GM12875 (cell line): ENCODE measurements around the gene ARMC2.
"Not testable (repeated sequence)": the region's sequence is repeated elsewhere in the genome, so short reads cannot be mapped to it uniquely, and the experiment has no call there.

Source experiments
- H3K4me3 ChIP-seq: one replicate; pipeline ENCODE4 v1.5.1; 2011; ENCODE audit warnings: low read depth, low read length, control low read depth
- TF ChIP-seq, protein P1 (sequence below): IDR thresholded peaks from 2 replicates; pipeline ENCODE4 v1.5.1; 2011; ENCODE audit warnings: low read depth, mild to moderate bottlenecking, control low read depth, inconsistent platforms, low read length, moderate library complexity, borderline replicate concordance; ENCODE audit not compliant: insufficient read depth

The ARMC2 gene

DNA sequence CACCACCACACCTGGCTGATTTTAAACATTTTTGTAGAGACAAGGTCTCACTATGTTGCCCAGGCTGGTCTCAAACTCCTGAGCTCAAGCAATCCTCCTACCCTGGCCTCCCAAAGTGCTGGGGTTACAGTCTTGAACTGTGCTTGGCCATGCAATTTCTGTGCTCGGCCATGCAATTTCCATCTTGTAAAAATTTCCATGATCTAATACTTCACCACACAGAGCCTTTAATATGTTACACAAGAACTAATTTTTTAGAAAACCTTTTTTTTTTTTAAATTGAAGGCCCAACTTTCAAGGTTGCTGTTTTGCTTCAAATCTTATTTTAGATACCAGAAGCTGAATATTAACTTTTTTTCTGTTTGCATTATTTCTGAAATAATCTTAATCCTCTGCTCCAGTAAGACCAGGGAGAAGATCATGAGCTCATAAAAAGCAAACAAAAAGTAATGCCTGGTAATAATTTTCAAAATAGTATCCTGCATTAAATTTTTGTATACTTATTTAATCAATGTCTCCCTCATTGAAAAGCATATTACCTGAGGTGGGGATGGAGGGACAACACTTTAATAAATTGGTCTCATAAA is 38.1 kb upstream of the ARMC2 start:
- TF ChIP-seq, protein P1, sequence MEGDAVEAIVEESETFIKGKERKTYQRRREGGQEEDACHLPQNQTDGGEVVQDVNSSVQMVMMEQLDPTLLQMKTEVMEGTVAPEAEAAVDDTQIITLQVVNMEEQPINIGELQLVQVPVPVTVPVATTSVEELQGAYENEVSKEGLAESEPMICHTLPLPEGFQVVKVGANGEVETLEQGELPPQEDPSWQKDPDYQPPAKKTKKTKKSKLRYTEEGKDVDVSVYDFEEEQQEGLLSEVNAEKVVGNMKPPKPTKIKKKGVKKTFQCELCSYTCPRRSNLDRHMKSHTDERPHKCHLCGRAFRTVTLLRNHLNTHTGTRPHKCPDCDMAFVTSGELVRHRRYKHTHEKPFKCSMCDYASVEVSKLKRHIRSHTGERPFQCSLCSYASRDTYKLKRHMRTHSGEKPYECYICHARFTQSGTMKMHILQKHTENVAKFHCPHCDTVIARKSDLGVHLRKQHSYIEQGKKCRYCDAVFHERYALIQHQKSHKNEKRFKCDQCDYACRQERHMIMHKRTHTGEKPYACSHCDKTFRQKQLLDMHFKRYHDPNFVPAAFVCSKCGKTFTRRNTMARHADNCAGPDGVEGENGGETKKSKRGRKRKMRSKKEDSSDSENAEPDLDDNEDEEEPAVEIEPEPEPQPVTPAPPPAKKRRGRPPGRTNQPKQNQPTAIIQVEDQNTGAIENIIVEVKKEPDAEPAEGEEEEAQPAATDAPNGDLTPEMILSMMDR = no peak
- H3K4me3 ChIP-seq = no peak overlapping the region

DNA sequence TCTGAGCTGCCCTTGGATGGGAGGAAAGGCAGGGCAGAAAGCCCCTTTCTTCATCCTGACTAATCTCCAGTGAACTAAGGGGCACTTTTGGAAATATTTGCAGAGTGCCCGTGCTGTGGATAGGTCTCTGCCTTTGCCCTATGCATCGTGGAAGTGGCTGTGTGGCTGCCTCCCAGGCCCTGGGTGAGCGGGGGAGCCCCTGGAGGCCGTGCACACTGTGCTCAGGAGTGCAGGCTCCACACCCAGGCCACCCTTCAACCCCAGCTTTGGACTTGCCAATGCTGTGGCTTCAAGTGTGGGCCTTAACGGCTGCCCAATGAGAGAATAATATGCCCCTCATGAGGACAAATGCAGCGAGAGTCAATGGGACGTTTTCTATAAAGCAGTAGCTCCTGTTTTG is 36.7 kb upstream of the ARMC2 start:
- H3K4me3 ChIP-seq = no peak overlapping the region
- TF ChIP-seq, protein P1 = no peak

DNA sequence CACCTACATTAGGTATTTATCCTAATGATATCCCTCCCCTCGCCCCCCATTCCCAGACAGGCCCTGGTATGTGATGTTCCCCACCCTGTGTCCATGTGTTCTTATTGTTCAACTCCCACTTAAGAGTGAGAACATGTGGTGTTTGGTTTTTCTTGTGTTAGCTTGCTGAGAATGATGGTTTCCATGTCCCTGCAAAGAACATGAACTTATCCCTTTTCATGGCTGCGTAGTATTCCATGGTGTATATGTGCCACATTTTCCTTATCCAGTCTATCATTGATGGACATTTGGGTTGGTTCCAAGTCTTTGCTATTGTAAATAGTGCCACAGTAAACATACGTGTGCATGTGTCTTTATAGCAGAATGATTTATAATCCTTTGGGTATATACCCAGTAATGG is 35.0 kb upstream of the ARMC2 start:
- H3K4me3 ChIP-seq = not testable (repeated sequence)

DNA sequence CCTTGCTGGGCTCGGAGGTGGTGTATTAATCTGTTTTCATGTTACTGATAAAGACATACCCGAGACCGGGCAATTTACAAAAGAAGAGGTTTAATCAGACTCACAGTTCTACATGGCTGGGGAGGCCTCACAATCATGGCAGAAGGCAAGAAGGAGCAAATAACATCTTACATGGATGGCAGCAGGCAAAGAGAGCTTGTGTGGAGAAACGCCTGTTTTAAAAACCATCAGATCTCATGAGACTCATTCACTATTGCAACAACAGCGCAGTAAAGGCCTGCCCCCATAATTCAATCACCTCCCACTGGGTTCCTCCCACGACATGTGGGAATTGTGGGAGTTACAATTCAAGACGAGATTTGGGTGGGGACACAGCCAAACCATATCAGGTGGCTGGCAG is 30.9 kb upstream of the ARMC2 start:
- not testable (repeated sequence) for H3K4me3 ChIP-seq

DNA sequence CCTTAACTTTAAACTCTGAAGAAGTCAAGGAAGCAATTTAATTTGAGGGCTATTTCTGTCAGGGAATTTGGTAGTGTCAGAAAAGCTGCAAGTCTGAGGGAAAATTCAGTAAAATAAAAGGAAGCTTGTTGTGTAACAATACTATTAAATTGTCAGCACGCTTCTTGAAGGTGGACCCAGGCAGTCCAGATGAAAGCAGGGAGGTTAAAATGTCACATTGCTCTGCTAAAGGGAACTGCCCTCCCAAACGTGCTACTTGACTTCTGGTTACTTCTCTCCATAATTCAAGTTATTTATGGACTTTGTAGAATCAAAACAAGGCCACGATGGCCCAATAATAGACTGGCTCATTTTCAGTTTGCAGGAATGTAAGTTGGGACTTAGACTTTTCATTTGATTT is 28.2 kb upstream of the ARMC2 start:
- TF ChIP-seq, protein P1 = no peak

DNA sequence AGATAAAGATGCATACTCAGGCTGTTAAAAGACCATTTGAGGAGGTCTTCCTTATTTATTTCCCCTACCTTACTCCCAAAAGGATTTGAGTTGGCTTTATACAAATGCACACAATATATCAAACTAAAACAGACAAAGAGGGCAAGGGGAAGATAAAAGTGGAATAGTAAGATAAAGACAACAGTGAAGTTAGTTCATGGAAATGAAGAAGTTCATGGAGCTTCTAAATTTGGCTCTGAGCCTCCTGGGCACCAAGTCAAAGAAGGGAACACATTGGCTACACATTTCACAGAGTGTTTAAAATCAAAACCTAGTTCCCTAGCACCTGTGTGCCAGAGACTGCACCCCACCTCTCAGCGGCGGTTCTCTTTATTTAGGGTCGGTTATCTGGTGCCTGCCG is 25.8 kb upstream of the ARMC2 start:
- H3K4me3 ChIP-seq = no peak overlapping the region
- TF ChIP-seq, protein P1 = no peak

More for the DNA sequence above, 28.2 kb upstream of the ARMC2 start:
- H3K4me3 ChIP-seq = no peak overlapping the region

DNA sequence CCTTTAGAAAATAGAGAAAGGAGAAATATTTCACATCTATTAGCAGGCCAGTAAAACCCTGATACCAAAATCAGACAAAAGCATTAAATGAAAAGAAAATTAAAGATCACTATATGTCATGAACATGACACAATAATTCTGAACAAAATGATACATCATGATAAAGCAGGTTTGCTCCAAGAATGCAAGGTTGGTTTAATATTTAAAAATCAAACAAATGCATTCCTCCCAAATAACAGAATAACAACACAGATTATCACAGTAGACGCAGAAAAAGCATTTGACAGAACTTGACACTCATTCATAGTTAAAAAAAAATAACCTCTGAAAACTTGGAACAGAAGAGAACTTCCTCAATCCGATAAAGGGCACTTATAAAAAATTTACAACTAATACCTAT is 22.9 kb upstream of the ARMC2 start:
- TF ChIP-seq, protein P1 = no peak
- H3K4me3 ChIP-seq = no peak overlapping the region

DNA sequence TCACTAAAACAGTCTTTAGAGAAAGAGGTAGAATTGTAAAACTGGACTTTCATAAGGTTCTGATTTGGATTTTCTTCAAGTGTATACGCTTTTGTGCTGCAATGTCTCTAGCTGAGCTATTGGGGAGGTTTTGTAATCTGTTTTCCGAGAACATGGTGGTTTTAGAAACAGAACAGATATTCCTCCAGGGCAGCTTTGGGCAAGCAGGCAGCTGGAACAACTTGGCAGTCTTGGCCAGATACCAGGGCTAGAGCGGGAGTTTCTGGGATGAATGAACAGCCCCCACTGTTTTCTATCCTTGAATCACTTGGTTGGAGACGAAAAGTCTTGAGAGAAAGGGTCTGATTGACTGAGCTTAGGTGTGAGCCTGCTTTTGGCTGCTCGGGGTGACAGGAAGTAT is 17.1 kb upstream of the ARMC2 start:
- TF ChIP-seq, protein P1 = no peak
- no peak overlapping the region for H3K4me3 ChIP-seq
